ENCODE measurements around the gene TNFAIP8L2. TPM values are rescaled to one million over a fixed set of nuclear protein-coding genes. Genes with fewer than 3 reads are reported as not detected.

The TNFAIP8L2 gene
- total RNA-seq, 1 donor from 2014 or later = not detected

GRCh38 chr1:151130987-151131586 is 25.4 kb upstream of the TNFAIP8L2 start:
- H3K4me3 ChIP-seq (ENCODE audit: low read depth, low read length) = peak overlapping the region; percentile 5
- peak; percentile 63 for DNase-seq (ENCODE audit: low read depth)
- no peak for TF ChIP-seq CTCF (IDR thresholded peaks at IDR 0.05; ENCODE audit: insufficient read depth, low read length, poor library complexity, severe bottlenecking)
- peaks cover 14% of the 10 kb centered on the region for H3K27me3 ChIP-seq (ENCODE audit: control insufficient read depth, insufficient read depth, low read length)
- H3K36me3 ChIP-seq (ENCODE audit: control insufficient read depth, insufficient read depth, low read length) = no peaks in the 10 kb centered on the region

- TF ChIP-seq CTCF (IDR thresholded peaks at IDR 0.05; ENCODE audit: insufficient read depth, low read length, poor library complexity, severe bottlenecking) = no peak
- Histone ChIP-seq H3K36me3 (ENCODE audit: control insufficient read depth, insufficient read depth, low read length) (no peaks in the 10 kb centered on the region), H3K27me3 (ENCODE audit: control insufficient read depth, insufficient read depth, low read length) (peaks cover 14% of the 10 kb centered on the region), H3K4me3 (ENCODE audit: low read depth, low read length) (peak overlapping the region; percentile 5)
- no peak for DNase-seq (ENCODE audit: low read depth)
Measured at GRCh38 chr1:151131701-151132334, 24.6 kb upstream of the TNFAIP8L2 start.

- TF ChIP-seq CTCF (IDR thresholded peaks at IDR 0.05; ENCODE audit: insufficient read depth, low read length, poor library complexity, severe bottlenecking) = no peak
- no peaks in the 10 kb centered on the region for H3K36me3 ChIP-seq (ENCODE audit: control insufficient read depth, insufficient read depth, low read length)
- no peak overlapping the region for H3K4me3 ChIP-seq (ENCODE audit: low read depth, low read length)
- no peak for DNase-seq (ENCODE audit: low read depth)
- H3K27me3 ChIP-seq (ENCODE audit: control insufficient read depth, insufficient read depth, low read length) = peaks cover 14% of the 10 kb centered on the region
Measured at GRCh38 chr1:151132335-151133017, 24.0 kb upstream of the TNFAIP8L2 start.

- H3K27me3 ChIP-seq (ENCODE audit: control insufficient read depth, insufficient read depth, low read length) = peaks cover 14% of the 10 kb centered on the region
- no peak for DNase-seq (ENCODE audit: low read depth)
- TF ChIP-seq CTCF (IDR thresholded peaks at IDR 0.05; ENCODE audit: insufficient read depth, low read length, poor library complexity, severe bottlenecking) = no peak
- H3K36me3 ChIP-seq (ENCODE audit: control insufficient read depth, insufficient read depth, low read length) = no peaks in the 10 kb centered on the region
- no peak overlapping the region for H3K4me3 ChIP-seq (ENCODE audit: low read depth, low read length)
Measured at GRCh38 chr1:151133018-151133806, 23.2 kb upstream of the TNFAIP8L2 start.

GRCh38 chr1:151134396-151134795 is 22.1 kb upstream of the TNFAIP8L2 start:
- no peaks in the 10 kb centered on the region for H3K36me3 ChIP-seq (ENCODE audit: control insufficient read depth, insufficient read depth, low read length)
- H3K27me3 ChIP-seq (ENCODE audit: control insufficient read depth, insufficient read depth, low read length) = peaks cover 14% of the 10 kb centered on the region
- no peak overlapping the region for H3K4me3 ChIP-seq (ENCODE audit: low read depth, low read length)
- DNase-seq (ENCODE audit: low read depth) = no peak
- no peak for TF ChIP-seq CTCF (IDR thresholded peaks at IDR 0.05; ENCODE audit: insufficient read depth, low read length, poor library complexity, severe bottlenecking)
